Measurements from ENCODE around the gene TBXT.

The TBXT gene

GRCh38 chr6:166167801-166168615, at the start of gene TBXT:
TBXT (minus strand) TSS chr6:166167851; CDS start chr6:166167591, 260 bp downstream.
- H3K27me3 ChIP-seq (ENCODE audit: control insufficient read depth, insufficient read depth, low read length): peaks cover 83% of the 10 kb centered on the region
- no CpG with 5 or more reads among the region's 79 CpGs for WGBS (ENCODE audit: insufficient coverage, insufficient read length)
- H3K27ac ChIP-seq (ENCODE audit: low read length): no peak within 1 kb of the TSS
- no peaks in the 10 kb centered on the region for H3K36me3 ChIP-seq (ENCODE audit: control insufficient read depth, insufficient read depth, low read length)
- H3K4me3 ChIP-seq (ENCODE audit: low read length): peak within 1 kb of the TSS; percentile 34; the same call in 1 of the 2 replicates
- DNase-seq (ENCODE audit: low read depth, low spot score): no peak
- no peaks in the 10 kb centered on the region for H3K9me3 ChIP-seq (ENCODE audit: control insufficient read depth, insufficient read depth, low read length)
- peaks cover 3% of the 10 kb centered on the region; the same call in 1 of the 2 replicates for H3K4me1 ChIP-seq (ENCODE audit: control insufficient read depth, insufficient read depth, low read length)

GRCh38 chr6:166207284-166207561, 39.6 kb upstream of the TBXT start:
- H3K4me1 ChIP-seq (ENCODE audit: control insufficient read depth, insufficient read depth, low read length): no peaks in the 10 kb centered on the region; the same call in 1 of the 2 replicates
- DNase-seq (ENCODE audit: low read depth, low spot score): no peak
- WGBS (ENCODE audit: insufficient coverage, insufficient read length): no CpG with 5 or more reads among the region's 3 CpGs
- no peak overlapping the region for H3K4me3 ChIP-seq (ENCODE audit: low read length)
- H3K9me3 ChIP-seq (ENCODE audit: control insufficient read depth, insufficient read depth, low read length): no peaks in the 10 kb centered on the region
- no peak overlapping the region for H3K27ac ChIP-seq (ENCODE audit: low read length)
- no peaks in the 10 kb centered on the region for H3K27me3 ChIP-seq (ENCODE audit: control insufficient read depth, insufficient read depth, low read length)
- no peaks in the 10 kb centered on the region for H3K36me3 ChIP-seq (ENCODE audit: control insufficient read depth, insufficient read depth, low read length)

- Histone ChIP-seq H3K4me3 (ENCODE audit: low read length) (no peak overlapping the region), H3K9me3 (ENCODE audit: control insufficient read depth, insufficient read depth, low read length) (no peaks in the 10 kb centered on the region), H3K4me1 (ENCODE audit: control insufficient read depth, insufficient read depth, low read length) (no peaks in the 10 kb centered on the region; the same call in 1 of the 2 replicates), H3K27me3 (ENCODE audit: control insufficient read depth, insufficient read depth, low read length) (no peaks in the 10 kb centered on the region), H3K27ac (ENCODE audit: low read length) (no peak overlapping the region), H3K36me3 (ENCODE audit: control insufficient read depth, insufficient read depth, low read length) (no peaks in the 10 kb centered on the region)
- WGBS (ENCODE audit: insufficient coverage, insufficient read length): no CpG with 5 or more reads among the region's 8 CpGs
- DNase-seq (ENCODE audit: low read depth, low spot score): no peak
Observed at GRCh38 chr6:166206510-166207283, 39.0 kb upstream of the TBXT start.

GRCh38 chr6:166206066-166206465, 38.4 kb upstream of the TBXT start:
- no peak for DNase-seq (ENCODE audit: low read depth, low spot score)
- Histone ChIP-seq H3K9me3 (ENCODE audit: control insufficient read depth, insufficient read depth, low read length) (no peaks in the 10 kb centered on the region), H3K27ac (ENCODE audit: low read length) (no peak overlapping the region), H3K36me3 (ENCODE audit: control insufficient read depth, insufficient read depth, low read length) (no peaks in the 10 kb centered on the region), H3K4me1 (ENCODE audit: control insufficient read depth, insufficient read depth, low read length) (no peaks in the 10 kb centered on the region; the same call in 1 of the 2 replicates), H3K27me3 (ENCODE audit: control insufficient read depth, insufficient read depth, low read length) (no peaks in the 10 kb centered on the region), H3K4me3 (ENCODE audit: low read length) (no peak overlapping the region)
- WGBS (ENCODE audit: insufficient coverage, insufficient read length): no CpG with 5 or more reads among the region's 9 CpGs

GRCh38 chr6:166204852-166205650, 37.4 kb upstream of the TBXT start:
- no peak overlapping the region for H3K27ac ChIP-seq (ENCODE audit: low read length)
- no CpG with 5 or more reads among the region's 17 CpGs for WGBS (ENCODE audit: insufficient coverage, insufficient read length)
- H3K4me3 ChIP-seq (ENCODE audit: low read length): no peak overlapping the region
- H3K4me1 ChIP-seq (ENCODE audit: control insufficient read depth, insufficient read depth, low read length): no peaks in the 10 kb centered on the region; the same call in 1 of the 2 replicates
- no peaks in the 10 kb centered on the region for H3K27me3 ChIP-seq (ENCODE audit: control insufficient read depth, insufficient read depth, low read length)
- DNase-seq (ENCODE audit: low read depth, low spot score): no peak
- H3K9me3 ChIP-seq (ENCODE audit: control insufficient read depth, insufficient read depth, low read length): no peaks in the 10 kb centered on the region
- no peaks in the 10 kb centered on the region for H3K36me3 ChIP-seq (ENCODE audit: control insufficient read depth, insufficient read depth, low read length)

- Histone ChIP-seq H3K27ac (ENCODE audit: low read length) (no peak overlapping the region), H3K4me1 (ENCODE audit: control insufficient read depth, insufficient read depth, low read length) (no peaks in the 10 kb centered on the region; the same call in 1 of the 2 replicates), H3K27me3 (ENCODE audit: control insufficient read depth, insufficient read depth, low read length) (no peaks in the 10 kb centered on the region), H3K4me3 (ENCODE audit: low read length) (no peak overlapping the region), H3K9me3 (ENCODE audit: control insufficient read depth, insufficient read depth, low read length) (no peaks in the 10 kb centered on the region), H3K36me3 (ENCODE audit: control insufficient read depth, insufficient read depth, low read length) (no peaks in the 10 kb centered on the region)
- DNase-seq (ENCODE audit: low read depth, low spot score): no peak
- WGBS (ENCODE audit: insufficient coverage, insufficient read length): no CpG with 5 or more reads among the region's 14 CpGs
Observed at GRCh38 chr6:166203641-166204222, 36.1 kb upstream of the TBXT start.

- no peak for DNase-seq (ENCODE audit: low read depth, low spot score)
- Histone ChIP-seq H3K27me3 (ENCODE audit: control insufficient read depth, insufficient read depth, low read length) (no peaks in the 10 kb centered on the region; the same call in 1 of the 2 replicates), H3K27ac (ENCODE audit: low read length) (no peak overlapping the region), H3K36me3 (ENCODE audit: control insufficient read depth, insufficient read depth, low read length) (no peaks in the 10 kb centered on the region), H3K9me3 (ENCODE audit: control insufficient read depth, insufficient read depth, low read length) (no peaks in the 10 kb centered on the region), H3K4me1 (ENCODE audit: control insufficient read depth, insufficient read depth, low read length) (no peaks in the 10 kb centered on the region; the same call in 1 of the 2 replicates), H3K4me3 (ENCODE audit: low read length) (no peak overlapping the region)
- WGBS (ENCODE audit: insufficient coverage, insufficient read length): no CpG with 5 or more reads among the region's 9 CpGs
Observed at GRCh38 chr6:166203003-166203640, 35.5 kb upstream of the TBXT start.

GRCh38 chr6:166202321-166202733, 34.7 kb upstream of the TBXT start:
- no CpG with 5 or more reads among the region's 9 CpGs for WGBS (ENCODE audit: insufficient coverage, insufficient read length)
- no peak overlapping the region for H3K4me3 ChIP-seq (ENCODE audit: low read length)
- peaks cover 1% of the 10 kb centered on the region; the same call in 1 of the 2 replicates for H3K4me1 ChIP-seq (ENCODE audit: control insufficient read depth, insufficient read depth, low read length)
- H3K36me3 ChIP-seq (ENCODE audit: control insufficient read depth, insufficient read depth, low read length): no peaks in the 10 kb centered on the region
- no peak for DNase-seq (ENCODE audit: low read depth, low spot score)
- no peaks in the 10 kb centered on the region for H3K9me3 ChIP-seq (ENCODE audit: control insufficient read depth, insufficient read depth, low read length)
- H3K27me3 ChIP-seq (ENCODE audit: control insufficient read depth, insufficient read depth, low read length): no peaks in the 10 kb centered on the region; the same call in 1 of the 2 replicates
- H3K27ac ChIP-seq (ENCODE audit: low read length): no peak overlapping the region

GRCh38 chr6:166201878-166202277, 34.2 kb upstream of the TBXT start:
- WGBS (ENCODE audit: insufficient coverage, insufficient read length): no CpG with 5 or more reads among the region's 2 CpGs
- Histone ChIP-seq H3K4me1 (ENCODE audit: control insufficient read depth, insufficient read depth, low read length) (peaks cover 3% of the 10 kb centered on the region), H3K4me3 (ENCODE audit: low read length) (no peak overlapping the region), H3K27ac (ENCODE audit: low read length) (no peak overlapping the region), H3K27me3 (ENCODE audit: control insufficient read depth, insufficient read depth, low read length) (no peaks in the 10 kb centered on the region; the same call in 1 of the 2 replicates), H3K36me3 (ENCODE audit: control insufficient read depth, insufficient read depth, low read length) (no peaks in the 10 kb centered on the region), H3K9me3 (ENCODE audit: control insufficient read depth, insufficient read depth, low read length) (no peaks in the 10 kb centered on the region)
- DNase-seq (ENCODE audit: low read depth, low spot score): no peak
